DND-41 (cell line): ENCODE measurements around the gene KCNJ6.

Experiments
- ATAC-seq: fragments of 200-7000 bp; cut with Tn5 transposase; 3 replicates; pipeline ENCODE4 v1.9.1; 2021; ENCODE audit warnings: low read depth; ENCODE audit not compliant: insufficient read depth
- DNase-seq: peaks from one replicate; pipeline ENCODE4 v3.0.0-alpha.2; 2020
- H2AFZ ChIP-seq: 2 replicates; pipeline ENCODE4 v1.6.0; 2012; ENCODE audit warnings: low read depth, low read length
- H3K27ac ChIP-seq: 2 replicates; pipeline ENCODE4 v1.5.1; 2012; ENCODE audit warnings: low read length, inconsistent platforms
- H3K27me3 ChIP-seq: fragments of 200-600 bp; sonication (generic); 2 replicates; pipeline ENCODE4 v1.6.0; 2012; ENCODE audit warnings: low read length, mild to moderate bottlenecking, inconsistent platforms; ENCODE audit not compliant: insufficient read depth, poor library complexity
- H3K36me3 ChIP-seq: 2 replicates; pipeline ENCODE4 v1.5.1; 2012; ENCODE audit warnings: low read length, inconsistent platforms; ENCODE audit not compliant: insufficient read depth
- H3K4me1 ChIP-seq: 2 replicates; pipeline ENCODE4 v1.5.1; 2012; ENCODE audit warnings: mild to moderate bottlenecking, low read length; ENCODE audit not compliant: insufficient read depth
- H3K4me2 ChIP-seq: 2 replicates; pipeline ENCODE4 v1.6.0; 2012; ENCODE audit warnings: mild to moderate bottlenecking, moderate library complexity, low read length, inconsistent platforms; ENCODE audit not compliant: insufficient read depth
- H3K4me3 ChIP-seq, 2 experiments: fragments of 200-600 bp in 1 of 2; shearing (Covaris generic) in 1 of 2; 2 replicates each; pipeline ENCODE4 v1.5.1; 2012 to 2016; ENCODE audit warnings: inconsistent platforms in 2 of 2, low read length in 2 of 2, mild to moderate bottlenecking in 2 of 2, low read depth in 1 of 2, moderate library complexity in 1 of 2
- H3K79me2 ChIP-seq: 2 replicates; pipeline ENCODE4 v1.6.0; 2012; ENCODE audit warnings: low read length, inconsistent platforms; ENCODE audit not compliant: insufficient read depth
- H3K9ac ChIP-seq: 2 replicates; pipeline ENCODE4 v1.6.0; 2012; ENCODE audit warnings: low read depth, mild to moderate bottlenecking, inconsistent platforms, low read length, moderate library complexity
- H3K9me3 ChIP-seq: 2 replicates; pipeline ENCODE4 v1.5.1; 2012; ENCODE audit warnings: low read length, moderate library complexity, mild to moderate bottlenecking, inconsistent platforms; ENCODE audit not compliant: insufficient read depth, severe bottlenecking
- H4K20me1 ChIP-seq: 2 replicates; pipeline ENCODE4 v1.6.0; 2012; ENCODE audit warnings: low read length; ENCODE audit not compliant: insufficient read depth
- CTCF ChIP-seq: IDR thresholded peaks from 2 replicates; pipeline ENCODE4 v1.5.1; 2012; ENCODE audit warnings: borderline replicate concordance, low read length, moderate library complexity, mild to moderate bottlenecking; ENCODE audit not compliant: poor library complexity, severe bottlenecking; ENCODE audit errors: extremely low read depth
- EZH2 ChIP-seq: IDR thresholded peaks from 3 replicates; pipeline ENCODE4 v1.6.1; 2012; ENCODE audit warnings: borderline replicate concordance, low read depth, mild to moderate bottlenecking, moderate library complexity, low read length, inconsistent platforms; ENCODE audit not compliant: severe bottlenecking

Gene KCNJ6

DNA sequence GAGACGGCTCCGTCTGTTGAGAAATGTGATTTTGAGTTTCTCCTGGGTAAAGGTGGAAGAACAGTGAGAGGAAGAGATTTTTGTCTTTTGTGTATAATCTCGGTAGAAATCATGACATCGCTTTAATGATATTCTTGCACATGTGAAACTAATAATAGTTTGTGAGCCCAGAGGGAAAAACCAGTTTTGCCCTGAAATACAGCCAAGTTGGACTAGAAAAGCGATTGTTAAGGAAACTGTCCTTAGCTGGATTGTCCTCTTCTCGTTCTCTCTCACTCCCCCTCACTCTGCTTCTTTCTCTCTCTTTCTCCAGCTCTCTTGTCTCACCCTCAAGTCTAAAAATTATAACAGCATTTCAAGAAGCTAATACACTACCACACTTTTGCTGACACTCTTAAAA lies 17.1 kb downstream of the KCNJ6 start:
- peaks cover 21% of the 10 kb centered on the region for H3K27me3 ChIP-seq
- no peaks in the 10 kb centered on the region for H3K36me3 ChIP-seq
- DNase-seq = no peak
- H2AFZ ChIP-seq = no peak overlapping the region
- no peak for ATAC-seq
- H3K9ac ChIP-seq = no peak overlapping the region
- TF ChIP-seq EZH2 (no peak), CTCF (no peak)
- H4K20me1 ChIP-seq = no peaks in the 10 kb centered on the region
- no peak overlapping the region for H3K27ac ChIP-seq
- H3K4me1 ChIP-seq = no peaks in the 10 kb centered on the region
- H3K4me2 ChIP-seq = no peak overlapping the region
- H3K9me3 ChIP-seq = no peaks in the 10 kb centered on the region
- no peaks in the 10 kb centered on the region for H3K79me2 ChIP-seq
- no peak overlapping the region for H3K4me3 ChIP-seq

GRCh38 chr21:37896788-37897187 lies 19.5 kb downstream of the KCNJ6 start:
- Histone ChIP-seq H3K4me2 (no peak overlapping the region), H4K20me1 (no peaks in the 10 kb centered on the region), H3K4me3 (no peak overlapping the region), H3K4me1 (no peaks in the 10 kb centered on the region), H3K36me3 (no peaks in the 10 kb centered on the region), H3K79me2 (no peaks in the 10 kb centered on the region), H3K27me3 (peaks cover 24% of the 10 kb centered on the region), H3K9me3 (no peaks in the 10 kb centered on the region), H3K9ac (no peak overlapping the region), H3K27ac (no peak overlapping the region), H2AFZ (no peak overlapping the region)
- TF ChIP-seq CTCF (no peak), EZH2 (no peak)
- DNase-seq (no peak), ATAC-seq (no peak)

- Histone ChIP-seq H3K36me3 (no peaks in the 10 kb centered on the region), H3K9me3 (no peaks in the 10 kb centered on the region), H3K4me3 (no peak overlapping the region), H3K4me2 (no peak overlapping the region), H3K27me3 (peaks cover 10% of the 10 kb centered on the region), H2AFZ (no peak overlapping the region), H4K20me1 (no peaks in the 10 kb centered on the region; the same call in 1 of the 2 replicates), H3K9ac (no peak overlapping the region), H3K79me2 (no peaks in the 10 kb centered on the region), H3K27ac (no peak overlapping the region), H3K4me1 (no peaks in the 10 kb centered on the region)
- TF ChIP-seq EZH2 (no peak), CTCF (no peak)
- no peak for ATAC-seq
- no peak for DNase-seq
These were observed 24.3 kb downstream of the KCNJ6 start for GRCh38 chr21:37891972-37892371.

GRCh38 chr21:37888659-37889058 lies 27.6 kb downstream of the KCNJ6 start:
- no peak for ATAC-seq
- Histone ChIP-seq H3K27ac (no peak overlapping the region), H3K79me2 (no peaks in the 10 kb centered on the region), H3K4me2 (no peak overlapping the region), H3K36me3 (no peaks in the 10 kb centered on the region), H3K9ac (no peak overlapping the region), H4K20me1 (no peaks in the 10 kb centered on the region; the same call in 1 of the 2 replicates), H3K4me1 (no peaks in the 10 kb centered on the region), H2AFZ (no peak overlapping the region), H3K4me3 (no peak overlapping the region), H3K9me3 (no peaks in the 10 kb centered on the region), H3K27me3 (peaks cover 8% of the 10 kb centered on the region)
- TF ChIP-seq EZH2 = no peak
- no peak for TF ChIP-seq CTCF
- DNase-seq = no peak
